H9 (cell line): ENCODE results near the gene WIPF2. TPM values are rescaled to one million over a fixed set of nuclear protein-coding genes. Genes with fewer than 3 reads are reported as not detected.

Source experiments
- DNase-seq: peaks from one replicate; pipeline ENCODE4 v3.0.0-alpha.2; 2017
- H2AFZ ChIP-seq: one replicate; pipeline ENCODE4 v1.6.1; 2013; ENCODE audit warnings: mild to moderate bottlenecking, low read length, control low read depth, moderate library complexity
- H2AK5ac ChIP-seq: 2 replicates; pipeline ENCODE4 v1.6.1; 2013; ENCODE audit warnings: low read length, control low read depth, mixed read lengths; ENCODE audit not compliant: insufficient read length
- H2BK120ac ChIP-seq: one replicate; pipeline ENCODE4 v1.6.1; 2013; ENCODE audit warnings: low read depth, mild to moderate bottlenecking, low read length, control low read depth, inconsistent platforms; ENCODE audit not compliant: poor library complexity, severe bottlenecking
- H2BK12ac ChIP-seq: 2 replicates; pipeline ENCODE4 v1.6.1; 2013; ENCODE audit warnings: low read length, control low read depth, mixed read lengths, low read depth; ENCODE audit not compliant: insufficient read length
- H2BK15ac ChIP-seq: 2 replicates; pipeline ENCODE4 v1.6.1; 2013; ENCODE audit warnings: low read depth, low read length, control low read depth
- H2BK20ac ChIP-seq: one replicate; pipeline ENCODE4 v1.6.1; 2013; ENCODE audit warnings: low read depth, mild to moderate bottlenecking, low read length, control low read depth, inconsistent platforms; ENCODE audit not compliant: poor library complexity, severe bottlenecking
- H2BK5ac ChIP-seq: 2 replicates; pipeline ENCODE4 v1.6.1; 2013; ENCODE audit warnings: low read length, control low read depth, mixed read lengths; ENCODE audit not compliant: insufficient read length
- H3K14ac ChIP-seq: 2 replicates; pipeline ENCODE4 v1.6.1; 2013; ENCODE audit warnings: low read length, control low read depth; ENCODE audit not compliant: insufficient read depth
- H3K18ac ChIP-seq: 2 replicates; pipeline ENCODE4 v1.6.1; 2013; ENCODE audit warnings: low read depth, mild to moderate bottlenecking, mixed read lengths, low read length, control low read depth; ENCODE audit not compliant: insufficient read length
- H3K23ac ChIP-seq: 2 replicates; pipeline ENCODE4 v1.6.1; 2013; ENCODE audit warnings: low read length, control low read depth, mixed read lengths, low read depth; ENCODE audit not compliant: insufficient read length
- H3K23me2 ChIP-seq: 2 replicates; pipeline ENCODE4 v1.6.1; 2013; ENCODE audit warnings: low read depth, mild to moderate bottlenecking, mixed read lengths, low read length, control low read depth; ENCODE audit not compliant: insufficient read length, poor library complexity, severe bottlenecking
- H3K27ac ChIP-seq: 2 replicates; pipeline ENCODE4 v1.5.1; 2013; ENCODE audit warnings: low read length, control low read depth, mixed read lengths, low read depth; ENCODE audit not compliant: insufficient read length
- H3K27me3 ChIP-seq: 2 replicates; pipeline ENCODE4 v1.6.1; 2013; ENCODE audit warnings: low read length, control low read depth, inconsistent platforms; ENCODE audit not compliant: insufficient read depth
- H3K4ac ChIP-seq: 2 replicates; pipeline ENCODE4 v1.6.1; 2013; ENCODE audit warnings: low read depth, mild to moderate bottlenecking, control low read depth, inconsistent platforms, low read length, moderate library complexity
- H3K4me1 ChIP-seq: 2 replicates; pipeline ENCODE4 v1.6.1; 2013; ENCODE audit warnings: low read length, control low read depth, inconsistent platforms; ENCODE audit not compliant: insufficient read depth
- H3K4me2 ChIP-seq: 2 replicates; pipeline ENCODE4 v1.6.1; 2013; ENCODE audit warnings: low read length, control low read depth, mixed read lengths; ENCODE audit not compliant: insufficient read length, insufficient read depth
- H3K56ac ChIP-seq: 2 replicates; pipeline ENCODE4 v1.6.1; 2013; ENCODE audit warnings: low read depth, mild to moderate bottlenecking, mixed read lengths, low read length, control low read depth; ENCODE audit not compliant: insufficient read length
- H3K79me1 ChIP-seq: 2 replicates; pipeline ENCODE4 v1.6.1; 2013; ENCODE audit warnings: low read depth, mild to moderate bottlenecking, moderate library complexity, low read length, control low read depth, inconsistent platforms; ENCODE audit not compliant: insufficient read depth, poor library complexity, severe bottlenecking
- H3K79me2 ChIP-seq: 2 replicates; pipeline ENCODE4 v1.6.1; 2013; ENCODE audit warnings: low read length, control low read depth, inconsistent platforms; ENCODE audit not compliant: insufficient read depth
- H3K9ac ChIP-seq: 2 replicates; pipeline ENCODE4 v1.6.1; 2013; ENCODE audit warnings: low read length, control low read depth, mixed read lengths; ENCODE audit not compliant: insufficient read length; ENCODE audit errors: extremely low read depth
- H3K9me3 ChIP-seq: one replicate; pipeline ENCODE4 v1.6.1; 2013; ENCODE audit warnings: low read depth, low read length, inconsistent platforms; ENCODE audit not compliant: control insufficient read depth
- H3T11ph ChIP-seq: one replicate; pipeline ENCODE4 v1.6.1; 2013; ENCODE audit warnings: mild to moderate bottlenecking, low read length, control low read depth, inconsistent platforms
- H4K20me1 ChIP-seq: one replicate; pipeline ENCODE4 v1.6.1; 2013; ENCODE audit not compliant: control insufficient read depth, insufficient read length, insufficient read depth
- H4K5ac ChIP-seq: 2 replicates; pipeline ENCODE4 v1.6.1; 2013; ENCODE audit warnings: low read depth, mild to moderate bottlenecking, mixed read lengths, low read length, control low read depth; ENCODE audit not compliant: insufficient read length
- H4K8ac ChIP-seq: replicated peaks from 2 replicates; pipeline ENCODE4 v1.6.1; 2013; ENCODE audit warnings: low read length, control low read depth, mixed read lengths, low read depth; ENCODE audit not compliant: insufficient read length
- H4K91ac ChIP-seq: 2 replicates; pipeline ENCODE4 v1.6.1; 2013; ENCODE audit warnings: low read depth, mild to moderate bottlenecking, moderate library complexity, mixed read lengths, low read length, control low read depth; ENCODE audit not compliant: insufficient read length
- H3K27ac Mint-ChIP-seq, 3 experiments: 2 replicates in 2 of 3; 3 replicates in 1 of 3; pipeline ENCODE4 v1.8.0; 2020 to 2021; ENCODE audit warnings: mixed read lengths in 3 of 3, mild to moderate bottlenecking in 1 of 3, moderate library complexity in 1 of 3
- H3K27me3 Mint-ChIP-seq: 2 replicates; pipeline ENCODE4 v1.8.0; 2021; ENCODE audit warnings: low read depth, mild to moderate bottlenecking, moderate library complexity, mixed read lengths
- H3K36me3 Mint-ChIP-seq, 3 experiments: 2 replicates in 2 of 3; 3 replicates in 1 of 3; pipeline ENCODE4 v1.8.0; 2020 to 2021; ENCODE audit warnings: low read depth in 3 of 3, mixed read lengths in 3 of 3; ENCODE audit not compliant: insufficient read depth in 1 of 3
- H3K4me1 Mint-ChIP-seq, 2 experiments: 2 replicates each; pipeline ENCODE4 v1.8.0; 2020; ENCODE audit warnings: mixed read lengths in 2 of 2
- H3K4me3 Mint-ChIP-seq, 2 experiments: 2 replicates in 1 of 2; 3 replicates in 1 of 2; pipeline ENCODE4 v1.8.0; 2020 to 2021; ENCODE audit warnings: mild to moderate bottlenecking in 2 of 2, mixed read lengths in 2 of 2, moderate library complexity in 1 of 2
- H3K9me3 Mint-ChIP-seq, 2 experiments: 2 replicates in 1 of 2; 3 replicates in 1 of 2; pipeline ENCODE4 v1.8.0; 2020; ENCODE audit warnings: mild to moderate bottlenecking in 2 of 2, mixed read lengths in 2 of 2, moderate library complexity in 1 of 2
- CTCF ChIP-seq: fragments of 200-600 bp; sonication (generic); conservative IDR thresholded peaks from 3 replicates; pipeline ENCODE4 v1.8.0; 2021; ENCODE audit warnings: antibody characterized with exemption, mild to moderate bottlenecking
- WGBS: extraction: QIAGEN DNeasy Blood & Tissue Kit; methylation state at CpG from one replicate; pipeline ENCODE4 v1.1.7; 2013; ENCODE audit warnings: missing lambda C conversion rate, low lambda C conversion rate, mixed read lengths; ENCODE audit not compliant: insufficient read length; ENCODE audit errors: extremely low coverage; 5-methylcytosine and 5-hydroxymethylcytosine counted together
- total RNA-seq: library from RNA; stranded (reverse); gene quantifications from 2 replicates; pipeline ENCODE4 v1.2.1, GENCODE V29; 2021

Gene WIPF2
- total RNA-seq, 1 experiment from 2014 or later: 24.2 TPM

- Mint-ChIP-seq H3K9me3 (no peaks in the 10 kb centered on the region), H3K4me1 (peaks cover 57 to 71% of the 10 kb centered on the region in 2 experiments), H3K27me3 (peaks cover 63% of the 10 kb centered on the region), H3K4me3 (peak overlapping the region; percentile 77 to 80), H3K27ac (no peak overlapping the region), H3K36me3 (no peaks in the 10 kb centered on the region; a peak in 1 of 7 replicates)
- Histone ChIP-seq H3K4me1 (peaks cover 8% of the 10 kb centered on the region; the same call in 1 of the 2 replicates), H4K20me1 (peaks cover 4% of the 10 kb centered on the region), H2BK20ac (no peak overlapping the region), H3K79me1 (no peaks in the 10 kb centered on the region), H2AFZ (no peak overlapping the region), H2AK5ac (no peak overlapping the region), H3K56ac (no peak overlapping the region), H2BK15ac (no peak overlapping the region), H3K23me2 (peaks cover 26% of the 10 kb centered on the region), H3K27ac (no peak overlapping the region), H3K9me3 (no peaks in the 10 kb centered on the region), H4K8ac (no peak overlapping the region), H3K14ac (no peak overlapping the region), H2BK5ac (no peak overlapping the region), H3K18ac (no peak overlapping the region), H2BK12ac (no peak overlapping the region), H4K91ac (no peak overlapping the region), H2BK120ac (no peak overlapping the region), H3T11ph (no peak overlapping the region), H3K9ac (peak overlapping the region; percentile 34), H3K79me2 (no peaks in the 10 kb centered on the region; the same call in 1 of the 2 replicates), H3K4me2 (peak overlapping the region; percentile 68), H3K23ac (no peak overlapping the region), H3K4ac (no peak overlapping the region), H3K27me3 (peaks cover 5% of the 10 kb centered on the region; the same call in 1 of the 2 replicates), H4K5ac (no peak overlapping the region)
- no CpG with 5 or more reads among the region's 9 CpGs for WGBS
- DNase-seq: no peak
- no peak for TF ChIP-seq CTCF
Observed at GRCh38 chr17:40315678-40316570, 96.8 kb downstream of the WIPF2 start.
